SK-N-SH (cell line): Measurements from ENCODE around the gene CPXM1. TPM values are rescaled to one million over a fixed set of nuclear protein-coding genes. Genes with fewer than 3 reads are reported as not detected.

Source experiments
- CTCF ChIA-PET: fragments of 300-600, 350-600 bp; formaldehyde crosslinking; extraction: SDS; loops from one replicate; lab custom pipeline; 2021; lab: Yijun Ruan, JAX
- POLR2A ChIA-PET: fragments of 350-600 bp; sonication (Branson Sonifier 250); formaldehyde crosslinking; extraction: SDS; loops from one replicate; lab custom pipeline; 2020; ENCODE audit warnings: antibody characterized with exemption, inconsistent platforms; lab: Yijun Ruan, JAX
- DNase-seq: peaks from one replicate; pipeline ENCODE4 v3.0.0; 2012
- H2AFZ ChIP-seq: fragments of 200-600 bp; sonication (generic); 2 replicates; pipeline ENCODE4 v1.8.1; 2016; ENCODE audit warnings: antibody characterized with exemption, mild to moderate bottlenecking, low read depth
- H3F3A ChIP-seq: fragments of 200-600 bp; sonication (generic); replicated peaks from 2 replicates; pipeline ENCODE3; 2016; ENCODE audit warnings: antibody characterized with exemption, mild to moderate bottlenecking; ENCODE audit not compliant: insufficient read depth
- H3K27ac ChIP-seq, 2 experiments: fragments of 200-500 bp in 1 of 2; fragments of 200-600 bp in 1 of 2; sonication (Bioruptor generic) in 1 of 2; sonication (generic), shearing (Covaris generic) in 1 of 2; 2 replicates each; pipeline versions ENCODE4 v1.5.1 to v1.6.1; 2014 to 2016; ENCODE audit warnings: low read depth in 2 of 2, inconsistent platforms in 1 of 2, low read length in 1 of 2, mild to moderate bottlenecking in 1 of 2, mixed read lengths in 1 of 2
- H3K27me3 ChIP-seq: fragments of 200-600 bp; sonication (generic), shearing (Covaris generic); 2 replicates; pipeline ENCODE4 v1.6.1; 2016; ENCODE audit warnings: mixed run types; ENCODE audit not compliant: insufficient read depth
- H3K36me3 ChIP-seq, 2 experiments: fragments of 200-500 bp in 1 of 2; fragments of 200-600 bp in 1 of 2; sonication (Bioruptor generic) in 1 of 2; sonication (generic) in 1 of 2; replicated peaks in 1 of 2; 2 replicates each; pipeline versions ENCODE3 to v1.5.1; 2014 to 2016; ENCODE audit warnings: low read length in 1 of 2, mild to moderate bottlenecking in 1 of 2; ENCODE audit not compliant: insufficient read depth in 2 of 2, control insufficient read depth in 1 of 2
- H3K4me1 ChIP-seq, 2 experiments: fragments of 200-500 bp in 1 of 2; fragments of 200-600 bp in 1 of 2; sonication (Bioruptor generic) in 1 of 2; sonication (generic), shearing (Covaris generic) in 1 of 2; 2 replicates each; pipeline versions ENCODE4 v1.5.1 to v1.6.1; 2014 to 2016; ENCODE audit warnings: low read depth in 1 of 2, low read length in 1 of 2, mixed run types in 1 of 2; ENCODE audit not compliant: insufficient read depth in 2 of 2, control insufficient read depth in 1 of 2
- H3K4me2 ChIP-seq: fragments of 200-600 bp; sonication (generic), shearing (Covaris generic); 2 replicates; pipeline ENCODE4 v1.6.1; 2017; ENCODE audit warnings: mixed run types
- H3K4me3 ChIP-seq, 2 experiments: fragments of 200-500 bp in 1 of 2; fragments of 200-600 bp in 1 of 2; sonication (Bioruptor generic) in 1 of 2; sonication (generic), shearing (Covaris generic) in 1 of 2; 2 replicates each; pipeline versions ENCODE4 v1.5.1 to v1.8.1; 2014 to 2016; ENCODE audit warnings: low read depth in 2 of 2, inconsistent platforms in 1 of 2, low read length in 1 of 2, mild to moderate bottlenecking in 1 of 2, mixed read lengths in 1 of 2, moderate library complexity in 1 of 2
- H3K79me2 ChIP-seq: fragments of 200-600 bp; sonication (generic); 2 replicates; pipeline ENCODE4 v1.8.1; 2017; ENCODE audit warnings: mild to moderate bottlenecking; ENCODE audit not compliant: insufficient read depth
- H3K9ac ChIP-seq: fragments of 200-600 bp; sonication (generic); 2 replicates; pipeline ENCODE4 v1.6.1; 2017; ENCODE audit warnings: mixed run types
- H3K9me2 ChIP-seq: fragments of 200-600 bp; sonication (generic); 2 replicates; pipeline ENCODE4 v1.6.1; 2017; ENCODE audit warnings: mixed run types
- H3K9me3 ChIP-seq: fragments of 200-600 bp; sonication (generic); 2 replicates; pipeline ENCODE4 v1.6.1; 2017; ENCODE audit warnings: mixed run types, mild to moderate bottlenecking, moderate library complexity
- H4K20me1 ChIP-seq: fragments of 200-600 bp; sonication (generic); 2 replicates; pipeline ENCODE4 v1.6.1; 2017; ENCODE audit warnings: mild to moderate bottlenecking, mixed run types; ENCODE audit not compliant: insufficient read depth
- CHD2 ChIP-seq: fragments of 150-350 bp; IDR thresholded peaks from 2 replicates; pipeline ENCODE4 v1.6.1; 2018; ENCODE audit warnings: low read length; ENCODE audit not compliant: partially characterized antibody
- CTCF ChIP-seq: fragments of 200-600 bp; sonication (generic); IDR thresholded peaks from 2 replicates; pipeline ENCODE4 v1.6.1; 2017; ENCODE audit warnings: antibody characterized with exemption, mild to moderate bottlenecking, moderate library complexity
- ELF1 ChIP-seq: IDR thresholded peaks from 2 replicates; pipeline ENCODE4 v1.4.0; 2012
- EP300 ChIP-seq, 2 experiments: IDR thresholded peaks; 2 replicates each; pipeline versions ENCODE4 v1.4.0 to v1.6.1; 2012; ENCODE audit warnings: borderline replicate concordance in 1 of 2, low read depth in 1 of 2, low read length in 1 of 2
- FOSL2 ChIP-seq: IDR thresholded peaks from 2 replicates; pipeline ENCODE4 v1.4.0; 2012; ENCODE audit warnings: low read depth, mild to moderate bottlenecking, moderate library complexity, borderline replicate concordance
- FOXJ3 ChIP-seq: sonication (generic); formaldehyde crosslinking; IDR thresholded peaks from 2 replicates; pipeline ENCODE4 v1.5.1; 2020; ENCODE audit warnings: mild to moderate bottlenecking, missing genetic modification reagents
- FOXM1 ChIP-seq: IDR thresholded peaks from 2 replicates; pipeline ENCODE4 v1.4.0; 2012; ENCODE audit warnings: low read depth, mild to moderate bottlenecking
- GABPA ChIP-seq: IDR thresholded peaks from 2 replicates; pipeline ENCODE4 v1.4.0; 2012; ENCODE audit warnings: low read depth, mild to moderate bottlenecking
- GATA2 ChIP-seq: sonication (generic); formaldehyde crosslinking; IDR thresholded peaks from 2 replicates; pipeline ENCODE4 v1.5.0; 2020; ENCODE audit warnings: mild to moderate bottlenecking, missing genetic modification reagents
- NRF1 ChIP-seq: IDR thresholded peaks from 2 replicates; pipeline ENCODE4 v1.6.1; 2012; ENCODE audit warnings: low read depth, mild to moderate bottlenecking, low read length
- RCOR1 ChIP-seq: fragments of 150-350 bp; IDR thresholded peaks from 2 replicates; pipeline ENCODE4 v1.6.1; 2017; ENCODE audit warnings: antibody characterized with exemption, low read length
- REST ChIP-seq: IDR thresholded peaks from 2 replicates; pipeline ENCODE4 v1.6.1; 2012; ENCODE audit warnings: mild to moderate bottlenecking, low read depth, low read length, moderate library complexity
- RFX5 ChIP-seq: IDR thresholded peaks from 2 replicates; pipeline ENCODE4 v1.6.1; 2012; ENCODE audit warnings: mild to moderate bottlenecking, improper control_type of control experiment, low read length
- SIN3A ChIP-seq: IDR thresholded peaks from 2 replicates; pipeline ENCODE4 v1.6.1; 2012; ENCODE audit warnings: low read depth, mild to moderate bottlenecking, low read length, moderate library complexity, borderline replicate concordance
- TAF1 ChIP-seq: IDR thresholded peaks from 2 replicates; pipeline ENCODE4 v1.6.1; 2012; ENCODE audit warnings: low read depth, mild to moderate bottlenecking, low read length, moderate library complexity, borderline replicate concordance
- TCF12 ChIP-seq: IDR thresholded peaks from 2 replicates; pipeline ENCODE4 v1.4.0; 2012
- WGBS: methylation state at CpG from one replicate; pipeline ENCODE4 v1.1.6; 2017; ENCODE audit warnings: low lambda C conversion rate; 5-methylcytosine and 5-hydroxymethylcytosine counted together
- polyA plus RNA-seq, 3 experiments: library from polyadenylated mRNA; depleted of rRNA; stranded (reverse); fragments of >200 nt; gene quantifications; 2 replicates each; pipeline ENCODE4 v1.2.3, GENCODE V29; 2012

Gene CPXM1
- polyA plus RNA-seq, 1 of the 3 experiments (the other 2 are of a cell fraction), result 99.9 TPM

GRCh38 chr20:2763186-2763585, 37.2 kb downstream of the CPXM1 start:
- ChIA-PET CTCF (interaction anchor here (1.1 to 2.8 kb wide), 4 partner anchors 26 to 89 kb away, joined by 3 to 8 read pairs (median 4); no protein-coding TSS in a partner anchor), POLR2A (no interaction called here)
- H3K9me3 ChIP-seq, result no peaks in the 10 kb centered on the region
- no peak overlapping the region for H3K4me3 ChIP-seq
- no peak for DNase-seq
- no peaks in the 10 kb centered on the region for H3K36me3 ChIP-seq
- no peaks in the 10 kb centered on the region for H3K79me2 ChIP-seq
- WGBS, result 26% methylated on average over 5 of the region's 5 CpGs
- H3K4me1 ChIP-seq, result no peaks in the 10 kb centered on the region
- H3K9ac ChIP-seq, result no peak overlapping the region
- no peaks in the 10 kb centered on the region for H4K20me1 ChIP-seq
- TF ChIP-seq NRF1 (no peak), TAF1 (no peak), CTCF (no peak), REST (no peak), EP300 (IDR thresholded peaks at IDR 0.05; ENCODE audit: borderline replicate concordance in 1 of 2, low read depth in 1 of 2, low read length in 1 of 2) (no peak), FOSL2 (no peak), SIN3A (no peak), GABPA (no peak), ELF1 (no peak), RCOR1 (no peak), CHD2 (no peak), TCF12 (no peak), FOXM1 (no peak), FOXJ3 (CRISPR knock-in tag) (no peak), GATA2 (CRISPR knock-in tag) (no peak), RFX5 (no peak)
- TF ChIP-seq, all 33 proteins: peak for 0
- Histone ChIP-seq H3K4me2 (no peak overlapping the region), H3K27ac (no peak overlapping the region), H3K9me2 (no peaks in the 10 kb centered on the region), H2AFZ (no peak overlapping the region), H3K27me3 (no peaks in the 10 kb centered on the region), H3F3A (no peaks in the 10 kb centered on the region)
